GM13977 (cell line): Measurements from ENCODE around the gene SLC4A8.

ENCODE experiments used
- DNase-seq: peaks from one replicate; pipeline ENCODE4 v3.0.0; 2012; ENCODE audit warnings: low spot score
- in situ Hi-C: fragments of 300-500 bp; cut with MboI; formaldehyde crosslinking; loops from one replicate; pipeline ENCODE4 v1.12.0; 2022; ENCODE audit warnings: low sequenced_read_pairs, low pct_unique_long_range_greater_than_20kb, mixed read lengths, inconsistent platforms; ENCODE audit not compliant: unreplicated experiment
- TF ChIP-seq, protein P1 (sequence below): IDR thresholded peaks from 2 replicates; pipeline ENCODE4 v1.5.1; 2012; ENCODE audit warnings: mild to moderate bottlenecking, control low read depth; ENCODE audit not compliant: insufficient read depth; ENCODE audit errors: extremely low read depth, missing control alignments

Gene SLC4A8

DNA sequence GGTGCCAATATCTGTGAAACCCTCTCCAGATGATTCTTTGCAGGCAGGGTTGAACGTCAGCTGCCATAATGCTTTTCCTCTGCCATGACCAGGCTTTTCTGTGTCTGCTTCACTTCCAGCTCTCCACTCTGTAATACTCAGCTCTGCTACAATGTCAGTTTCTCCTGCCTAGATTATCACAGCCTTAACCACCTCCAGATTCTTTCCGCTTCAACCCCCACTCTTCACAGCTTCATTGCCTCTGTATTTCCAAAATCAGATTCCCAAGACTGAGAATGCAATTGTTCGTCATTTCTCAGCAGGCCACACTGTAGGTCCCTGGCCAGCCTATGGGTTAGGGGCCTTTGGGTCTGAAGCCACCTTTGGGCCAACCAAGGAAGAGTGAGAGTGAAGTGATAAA lies 92.7 kb downstream of the SLC4A8 start:
- no peak for DNase-seq
- in situ Hi-C loops = no loop called here
- TF ChIP-seq, protein P1, sequence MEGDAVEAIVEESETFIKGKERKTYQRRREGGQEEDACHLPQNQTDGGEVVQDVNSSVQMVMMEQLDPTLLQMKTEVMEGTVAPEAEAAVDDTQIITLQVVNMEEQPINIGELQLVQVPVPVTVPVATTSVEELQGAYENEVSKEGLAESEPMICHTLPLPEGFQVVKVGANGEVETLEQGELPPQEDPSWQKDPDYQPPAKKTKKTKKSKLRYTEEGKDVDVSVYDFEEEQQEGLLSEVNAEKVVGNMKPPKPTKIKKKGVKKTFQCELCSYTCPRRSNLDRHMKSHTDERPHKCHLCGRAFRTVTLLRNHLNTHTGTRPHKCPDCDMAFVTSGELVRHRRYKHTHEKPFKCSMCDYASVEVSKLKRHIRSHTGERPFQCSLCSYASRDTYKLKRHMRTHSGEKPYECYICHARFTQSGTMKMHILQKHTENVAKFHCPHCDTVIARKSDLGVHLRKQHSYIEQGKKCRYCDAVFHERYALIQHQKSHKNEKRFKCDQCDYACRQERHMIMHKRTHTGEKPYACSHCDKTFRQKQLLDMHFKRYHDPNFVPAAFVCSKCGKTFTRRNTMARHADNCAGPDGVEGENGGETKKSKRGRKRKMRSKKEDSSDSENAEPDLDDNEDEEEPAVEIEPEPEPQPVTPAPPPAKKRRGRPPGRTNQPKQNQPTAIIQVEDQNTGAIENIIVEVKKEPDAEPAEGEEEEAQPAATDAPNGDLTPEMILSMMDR = no peak

DNA sequence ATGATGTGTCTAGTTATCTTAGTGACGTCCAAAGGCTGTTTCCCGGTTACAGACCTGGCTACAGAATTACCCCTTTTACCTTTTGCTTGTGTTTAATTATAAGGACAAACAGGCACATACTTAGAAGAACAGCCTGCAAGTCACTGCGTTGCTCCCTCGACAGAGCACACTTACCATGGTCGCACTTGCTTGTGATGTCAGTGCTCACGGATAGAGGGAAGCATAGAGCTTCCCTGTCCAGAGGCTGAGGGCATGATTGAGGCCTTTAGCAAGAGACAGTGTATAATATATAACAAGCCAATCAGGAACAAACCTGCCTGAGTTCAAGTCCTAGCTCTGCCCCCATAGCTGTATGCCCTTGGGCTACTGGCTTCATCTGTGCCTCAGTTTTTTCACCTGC lies 93.2 kb downstream of the SLC4A8 start:
- in situ Hi-C loops = no loop called here
- TF ChIP-seq, protein P1 = no peak
- DNase-seq = no peak

DNA sequence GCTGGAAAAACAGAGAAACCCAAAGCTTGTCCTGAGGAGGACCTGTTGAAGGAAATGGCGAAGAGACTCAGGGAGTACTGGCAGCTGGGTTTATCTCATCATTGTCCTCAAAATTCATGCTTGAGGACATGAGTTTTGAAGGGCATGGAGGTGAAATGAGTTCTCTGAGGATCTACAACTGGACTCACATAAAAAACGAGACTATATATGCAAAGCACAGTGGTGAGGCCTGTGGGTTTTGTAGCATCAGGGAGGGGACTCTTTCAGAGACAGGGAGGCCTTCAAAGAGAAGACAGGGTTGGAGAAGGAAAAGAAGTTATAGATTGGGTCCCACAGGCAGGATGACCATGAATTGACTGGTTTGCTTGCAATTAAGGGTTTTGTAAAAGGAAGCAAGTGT lies 95.1 kb downstream of the SLC4A8 start:
- in situ Hi-C loops = no loop called here
- DNase-seq = peak; percentile 46
- TF ChIP-seq, protein P1 = no peak

DNA sequence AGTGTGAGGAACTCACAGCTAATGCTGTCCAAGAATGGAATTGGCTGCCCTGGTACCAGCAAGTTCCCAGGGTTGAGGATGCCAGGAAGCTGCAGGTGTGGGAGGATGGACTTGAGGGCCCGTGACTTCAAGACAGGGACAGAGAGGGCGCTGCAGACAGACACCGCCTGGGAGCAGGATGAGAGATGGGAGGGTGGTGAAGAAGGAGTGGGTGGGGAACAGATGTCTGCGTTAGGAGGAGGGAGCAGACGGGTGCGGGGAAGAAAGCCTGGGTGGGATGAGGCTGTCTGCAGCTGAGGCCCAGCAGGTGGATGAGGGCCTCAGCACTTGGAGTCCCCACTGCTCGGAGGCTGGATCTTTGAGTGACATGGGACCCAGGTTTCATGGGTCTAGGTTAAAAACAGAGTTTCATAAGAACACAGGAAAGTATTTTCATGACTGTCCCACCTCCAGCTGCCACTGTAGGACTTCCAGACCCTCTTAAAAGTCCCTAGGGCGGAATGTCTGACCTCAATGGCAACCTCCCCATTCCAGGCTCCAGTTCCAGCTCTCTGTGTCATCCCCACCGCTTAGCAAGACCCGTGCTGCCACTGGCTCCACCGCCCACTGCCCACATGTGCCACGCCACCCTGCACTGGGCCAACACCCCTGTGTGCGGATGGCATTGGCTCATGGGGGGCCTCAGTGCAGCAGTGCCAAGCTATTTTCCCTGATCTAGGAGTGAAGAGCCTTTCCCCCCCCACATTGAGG lies 96.1 kb downstream of the SLC4A8 start:
- TF ChIP-seq, protein P1 = no peak
- in situ Hi-C loops = no loop called here
- no peak for DNase-seq

DNA sequence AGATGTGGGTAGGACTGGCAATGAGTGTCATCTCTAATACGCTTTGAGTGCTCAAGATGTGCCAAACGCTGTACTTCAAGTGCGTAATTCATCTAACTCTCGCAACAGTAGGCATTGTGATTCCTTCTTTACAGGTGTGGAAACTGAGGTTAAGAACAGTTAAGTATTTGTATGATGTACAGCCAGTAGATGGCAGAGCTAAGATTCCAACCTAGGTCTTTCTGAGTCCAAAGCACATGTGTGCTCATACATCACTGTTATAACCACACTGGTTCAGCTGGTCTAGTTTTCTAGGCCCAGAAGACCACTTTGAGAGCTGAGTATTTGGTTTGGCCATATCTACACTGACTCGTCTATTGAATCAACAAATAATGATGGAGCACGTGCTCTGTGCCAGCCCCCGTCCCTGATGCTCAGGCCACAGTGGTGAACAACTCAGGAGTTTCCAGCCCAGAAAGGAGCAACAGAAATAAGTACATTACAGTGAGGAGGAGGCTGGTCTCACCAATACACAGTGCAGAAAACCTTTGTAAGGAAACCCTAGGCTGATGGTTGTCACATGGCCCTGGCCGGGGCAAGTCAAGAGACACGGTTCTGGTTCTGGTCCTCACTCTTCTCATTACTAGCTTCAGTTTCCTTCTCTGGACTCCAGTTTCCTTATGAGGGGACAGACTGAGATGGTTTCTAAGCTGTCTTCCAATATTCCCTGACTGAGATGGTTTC lies 97.1 kb downstream of the SLC4A8 start:
- no peak for DNase-seq

DNA sequence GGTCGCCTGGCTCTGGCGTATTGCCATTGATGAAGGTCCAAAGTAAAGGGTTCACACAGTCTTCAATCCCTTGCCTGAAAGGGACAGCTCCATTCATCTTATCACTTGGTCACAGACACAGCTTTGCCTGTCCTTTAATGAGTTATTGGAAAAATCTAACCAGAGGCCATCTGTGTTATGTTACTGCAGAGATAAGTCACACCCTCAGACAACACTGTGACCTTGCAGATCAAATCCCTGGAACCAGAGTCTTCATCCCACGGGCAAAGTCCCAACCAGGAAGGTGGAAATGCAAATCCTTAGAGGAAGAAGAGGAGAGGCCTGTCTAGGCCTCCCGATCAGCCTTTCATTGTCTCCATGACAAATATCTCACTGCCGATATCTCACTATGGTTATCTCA lies 98.1 kb downstream of the SLC4A8 start:
- TF ChIP-seq, protein P1 = no peak
- in situ Hi-C loops = no loop called here
- DNase-seq = no peak

More for the DNA sequence above, 97.1 kb downstream of the SLC4A8 start:
- in situ Hi-C loops = no loop called here
- TF ChIP-seq, protein P1 = no peak
